Measurements from ENCODE around the gene ARHGDIB.

The ARHGDIB gene

GRCh38 chr12:14924541-14924940 is 36.9 kb downstream of the ARHGDIB start:
- DNase-seq = no peak

- no peak for DNase-seq
Measured at GRCh38 chr12:14923944-14924343, 37.5 kb downstream of the ARHGDIB start.

- no peak for DNase-seq
Measured at GRCh38 chr12:14921218-14921617, 40.2 kb downstream of the ARHGDIB start.

- DNase-seq = no peak
Measured at GRCh38 chr12:14920475-14921126, 40.8 kb downstream of the ARHGDIB start.

GRCh38 chr12:14919455-14919854 is 41.9 kb downstream of the ARHGDIB start:
- DNase-seq = no peak

- no peak for DNase-seq
Measured at GRCh38 chr12:14915736-14916135, 45.7 kb downstream of the ARHGDIB start.

- no peak for DNase-seq
Measured at GRCh38 chr12:14913381-14913781, 48.0 kb downstream of the ARHGDIB start.

GRCh38 chr12:14911131-14911530 is 50.3 kb downstream of the ARHGDIB start:
- DNase-seq = no peak

- no peak for DNase-seq
Measured at GRCh38 chr12:14910090-14910915, 51.1 kb downstream of the ARHGDIB start.

GRCh38 chr12:14907953-14908352 is 53.4 kb downstream of the ARHGDIB start:
- no peak for DNase-seq

GRCh38 chr12:14906114-14906513 is 55.3 kb downstream of the ARHGDIB start:
- no peak for DNase-seq

GRCh38 chr12:14905269-14906004 is 56.0 kb downstream of the ARHGDIB start:
- DNase-seq = no peak

GRCh38 chr12:14904854-14905253 is 56.5 kb downstream of the ARHGDIB start:
- DNase-seq = no peak

GRCh38 chr12:14903386-14904098 is 57.9 kb downstream of the ARHGDIB start:
- no peak for DNase-seq

- DNase-seq = no peak
Measured at GRCh38 chr12:14902465-14902864, 58.9 kb downstream of the ARHGDIB start.

- no peak for DNase-seq
Measured at GRCh38 chr12:14901228-14901562, 60.2 kb downstream of the ARHGDIB start.

- DNase-seq = no peak
Measured at GRCh38 chr12:14900521-14901227, 60.7 kb downstream of the ARHGDIB start.

- DNase-seq = no peak
Measured at GRCh38 chr12:14896521-14897169, 64.8 kb downstream of the ARHGDIB start.

GRCh38 chr12:14893506-14894250 is 67.7 kb downstream of the ARHGDIB start:
- DNase-seq = no peak

GRCh38 chr12:14892726-14893505 is 68.5 kb downstream of the ARHGDIB start:
- DNase-seq = no peak
